Breast epithelium (tissue), 4 donors: Measurements from ENCODE around the gene GRIP2. TPM values are rescaled to one million over a fixed set of nuclear protein-coding genes. Genes with fewer than 3 reads are reported as not detected.
A peak's percentile ranks its signal among the peaks of the same experiment; 100 is the strongest.

Experiments used
- DNase-seq, 2 donors: peaks; one replicate each; pipeline ENCODE4 v3.0.0-alpha.2; 2019; ENCODE audit warnings: low spot score in 2 of 2
- H3K27ac ChIP-seq, 2 donors: fragments of 200-600 bp; sonication (generic) in 1 of 2; one replicate each; pipeline ENCODE4 v1.5.1; 2016 to 2019; ENCODE audit warnings: mild to moderate bottlenecking in 1 of 2
- H3K27me3 ChIP-seq, 2 donors: fragments of 200-600 bp; sonication (generic) in 1 of 2; one replicate each; pipeline versions ENCODE4 v1.5.1 to v1.6.0; 2017 to 2019; ENCODE audit warnings: control low read depth in 1 of 2, mild to moderate bottlenecking in 1 of 2
- H3K36me3 ChIP-seq: fragments of 200-600 bp; one replicate; pipeline ENCODE4 v1.5.1; 2019
- H3K4me1 ChIP-seq, 2 donors: fragments of 200-600 bp; sonication (generic); one replicate each; pipeline ENCODE4 v1.5.1; 2016 to 2019; ENCODE audit warnings: control low read depth in 1 of 2
- H3K4me3 ChIP-seq, 3 donors: fragments of 200-600 bp; sonication (generic); 1 replicate in 2 of 3; 2 replicates in 1 of 3; pipeline ENCODE4 v1.5.1; 2016 to 2019; ENCODE audit warnings: mild to moderate bottlenecking in 3 of 3, moderate library complexity in 2 of 3
- H3K9me3 ChIP-seq, 2 donors: fragments of 200-600 bp; sonication (generic) in 1 of 2; one replicate each; pipeline ENCODE4 v1.5.1; 2016 to 2019; ENCODE audit warnings: control low read depth in 1 of 2
- POLR2A ChIP-seq: fragments of 450-650 bp; IDR thresholded peaks from one replicate; pipeline ENCODE4 v1.6.1; 2016; ENCODE audit warnings: antibody characterized with exemption, mild to moderate bottlenecking, moderate library complexity
- POLR2AphosphoS5 ChIP-seq, 3 donors: sonication (generic); formaldehyde crosslinking; IDR thresholded peaks; one replicate each; pipeline ENCODE4 v1.6.1; 2017; ENCODE audit warnings: antibody characterized with exemption in 3 of 3
- intact Hi-C: fragments of 100-400 bp; cut with DNase I; formaldehyde crosslinking; loops from one replicate; pipeline ENCODE4 v1.15.1; 2023; ENCODE audit warnings: low total_unique reads
- total RNA-seq, 3 donors: library from RNA; depleted of rRNA; stranded (reverse); fragments of >200 nt; gene quantifications; one replicate each; pipeline ENCODE4 v1.1.0, GENCODE V29; 2016
- TF ChIP-seq, protein P1 (sequence below), 3 donors: fragments of 450-650 bp; IDR thresholded peaks; one replicate each; pipeline ENCODE4 v1.5.1; 2016 to 2017; ENCODE audit warnings: antibody characterized with exemption in 3 of 3, mild to moderate bottlenecking in 3 of 3, moderate library complexity in 3 of 3

Gene GRIP2
- total RNA-seq, 3 donors from 2014 or later, result 0.16 to 0.88 (median 0.33) TPM

DNA sequence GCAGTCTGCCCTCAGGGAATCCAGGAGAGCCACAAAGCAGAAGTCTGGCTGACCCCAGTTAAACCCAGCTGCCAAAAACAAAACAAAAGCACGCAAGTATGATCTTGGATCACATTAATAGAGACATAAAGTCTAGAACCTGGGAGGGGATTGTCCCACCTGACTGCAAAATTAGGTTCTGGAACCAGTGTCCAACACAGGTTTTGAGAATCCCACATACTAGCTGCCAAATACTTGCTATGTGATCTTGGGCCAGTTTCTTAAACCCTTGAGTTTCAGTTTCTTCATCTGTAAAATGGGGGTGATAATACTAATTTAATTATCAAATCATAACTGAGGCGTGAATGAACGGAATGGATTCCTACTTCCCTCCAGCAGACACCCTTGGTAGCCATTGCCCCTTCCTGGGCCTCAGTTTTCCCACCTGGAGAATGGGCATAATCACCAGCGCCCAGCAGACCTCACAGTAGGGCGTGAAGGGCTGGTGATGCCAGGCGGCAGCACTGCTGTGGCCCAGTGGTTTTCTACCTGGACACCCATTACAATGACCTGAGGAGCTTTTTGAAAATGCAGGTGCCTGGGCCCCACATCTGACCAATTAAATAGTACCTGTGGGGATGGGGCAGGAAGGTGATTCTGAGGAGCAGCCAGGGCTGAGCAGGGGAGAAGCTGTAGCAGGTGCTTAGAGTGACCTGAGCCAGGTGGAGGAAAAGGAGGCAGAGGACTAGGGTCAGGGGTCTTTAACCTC is 32.2 kb downstream of the GRIP2 start:
- intact Hi-C loops, result no loop called here
- H3K27ac ChIP-seq, result no peak overlapping the region
- peaks cover 0 to 7% of the 10 kb centered on the region in 2 donors for H3K9me3 ChIP-seq
- TF ChIP-seq POLR2AphosphoS5 (IDR thresholded peaks at IDR 0.05) (no peak), POLR2A (no peak)
- TF ChIP-seq, protein P1, sequence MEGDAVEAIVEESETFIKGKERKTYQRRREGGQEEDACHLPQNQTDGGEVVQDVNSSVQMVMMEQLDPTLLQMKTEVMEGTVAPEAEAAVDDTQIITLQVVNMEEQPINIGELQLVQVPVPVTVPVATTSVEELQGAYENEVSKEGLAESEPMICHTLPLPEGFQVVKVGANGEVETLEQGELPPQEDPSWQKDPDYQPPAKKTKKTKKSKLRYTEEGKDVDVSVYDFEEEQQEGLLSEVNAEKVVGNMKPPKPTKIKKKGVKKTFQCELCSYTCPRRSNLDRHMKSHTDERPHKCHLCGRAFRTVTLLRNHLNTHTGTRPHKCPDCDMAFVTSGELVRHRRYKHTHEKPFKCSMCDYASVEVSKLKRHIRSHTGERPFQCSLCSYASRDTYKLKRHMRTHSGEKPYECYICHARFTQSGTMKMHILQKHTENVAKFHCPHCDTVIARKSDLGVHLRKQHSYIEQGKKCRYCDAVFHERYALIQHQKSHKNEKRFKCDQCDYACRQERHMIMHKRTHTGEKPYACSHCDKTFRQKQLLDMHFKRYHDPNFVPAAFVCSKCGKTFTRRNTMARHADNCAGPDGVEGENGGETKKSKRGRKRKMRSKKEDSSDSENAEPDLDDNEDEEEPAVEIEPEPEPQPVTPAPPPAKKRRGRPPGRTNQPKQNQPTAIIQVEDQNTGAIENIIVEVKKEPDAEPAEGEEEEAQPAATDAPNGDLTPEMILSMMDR (IDR thresholded peaks at IDR 0.05), result no peak
- H3K4me3 ChIP-seq, result no peak overlapping the region
- no peaks in the 10 kb centered on the region for H3K4me1 ChIP-seq
- H3K36me3 ChIP-seq, result no peaks in the 10 kb centered on the region
- no peaks in the 10 kb centered on the region for H3K27me3 ChIP-seq
- peak in 1 of 2 donors; percentile 20 for DNase-seq

DNA sequence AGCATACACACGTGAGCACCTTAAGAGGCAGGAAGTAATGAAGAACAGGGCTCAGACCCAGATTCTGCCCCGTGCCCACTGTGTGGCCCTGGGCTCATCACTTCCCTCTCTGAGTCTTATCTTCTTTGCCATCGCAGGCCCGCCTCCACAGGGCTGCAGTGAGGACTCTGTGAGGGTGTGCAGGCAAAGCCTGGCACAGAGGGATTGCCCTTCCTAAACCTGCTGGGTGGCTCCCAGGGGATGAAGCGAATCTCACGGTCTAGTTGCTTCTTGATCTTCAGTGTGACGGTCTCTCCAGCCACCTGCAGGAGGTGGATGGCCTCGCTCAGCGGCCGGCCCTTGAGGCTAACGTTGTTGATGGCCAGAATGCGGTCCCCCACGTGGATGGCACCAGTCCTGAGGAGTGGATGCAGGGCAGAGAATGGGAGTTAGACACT is 32.8 kb downstream of the GRIP2 start:
- Histone ChIP-seq H3K36me3 (no peaks in the 10 kb centered on the region), H3K27ac (no peak overlapping the region), H3K27me3 (no peaks in the 10 kb centered on the region), H3K4me1 (no peaks in the 10 kb centered on the region), H3K4me3 (no peak overlapping the region), H3K9me3 (peaks cover 0 to 12% of the 10 kb centered on the region in 2 donors)
- intact Hi-C loops, result no loop called here
- DNase-seq, result peak in 1 of 2 donors; percentile 35
- TF ChIP-seq, protein P1 (IDR thresholded peaks at IDR 0.05), result no peak
- no peak for TF ChIP-seq POLR2A
- TF ChIP-seq POLR2AphosphoS5 (IDR thresholded peaks at IDR 0.05), result no peak

DNA sequence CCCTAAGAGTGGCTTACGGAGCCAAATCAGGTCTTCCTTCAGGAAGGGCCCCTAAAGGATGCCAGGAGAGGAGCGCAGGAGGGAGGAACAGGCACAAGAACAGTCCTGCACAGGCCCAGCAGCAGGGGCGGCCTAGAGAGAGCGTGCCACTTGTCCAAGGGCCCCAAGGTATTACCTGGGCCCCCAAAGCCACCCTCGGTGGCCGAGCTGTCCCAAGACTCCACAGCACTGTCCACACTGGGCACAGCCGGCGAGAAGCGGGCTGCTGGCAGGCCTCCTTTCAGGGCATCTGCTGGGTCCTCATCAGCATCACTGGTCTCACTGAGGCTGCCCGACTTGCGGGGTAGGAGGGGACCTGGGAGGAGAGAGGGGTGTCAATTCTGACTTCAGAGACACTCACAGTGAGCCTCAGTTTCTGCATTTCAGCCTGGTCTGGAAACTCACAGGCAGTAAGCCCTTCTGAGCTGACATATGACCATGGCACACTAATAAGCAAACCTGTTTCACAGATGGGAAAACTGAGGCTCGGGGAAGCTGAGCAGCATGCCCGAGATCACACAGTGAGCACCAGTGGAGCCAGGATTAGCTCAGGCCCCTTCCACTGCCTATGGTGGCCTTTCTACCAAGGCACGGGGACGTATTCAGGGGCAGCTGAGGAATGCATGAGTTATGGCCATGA is 33.4 kb downstream of the GRIP2 start:
- Histone ChIP-seq H3K9me3 (peaks cover 0 to 17% of the 10 kb centered on the region in 2 donors), H3K4me3 (no peak overlapping the region), H3K27me3 (no peaks in the 10 kb centered on the region), H3K4me1 (no peaks in the 10 kb centered on the region), H3K27ac (no peak overlapping the region), H3K36me3 (no peaks in the 10 kb centered on the region)
- no peak for TF ChIP-seq POLR2A
- TF ChIP-seq POLR2AphosphoS5 (IDR thresholded peaks at IDR 0.05), result no peak
- TF ChIP-seq, protein P1 (IDR thresholded peaks at IDR 0.05), result no peak
- DNase-seq, result peak in 1 of 2 donors; percentile 38
- intact Hi-C loops, result no loop called here

DNA sequence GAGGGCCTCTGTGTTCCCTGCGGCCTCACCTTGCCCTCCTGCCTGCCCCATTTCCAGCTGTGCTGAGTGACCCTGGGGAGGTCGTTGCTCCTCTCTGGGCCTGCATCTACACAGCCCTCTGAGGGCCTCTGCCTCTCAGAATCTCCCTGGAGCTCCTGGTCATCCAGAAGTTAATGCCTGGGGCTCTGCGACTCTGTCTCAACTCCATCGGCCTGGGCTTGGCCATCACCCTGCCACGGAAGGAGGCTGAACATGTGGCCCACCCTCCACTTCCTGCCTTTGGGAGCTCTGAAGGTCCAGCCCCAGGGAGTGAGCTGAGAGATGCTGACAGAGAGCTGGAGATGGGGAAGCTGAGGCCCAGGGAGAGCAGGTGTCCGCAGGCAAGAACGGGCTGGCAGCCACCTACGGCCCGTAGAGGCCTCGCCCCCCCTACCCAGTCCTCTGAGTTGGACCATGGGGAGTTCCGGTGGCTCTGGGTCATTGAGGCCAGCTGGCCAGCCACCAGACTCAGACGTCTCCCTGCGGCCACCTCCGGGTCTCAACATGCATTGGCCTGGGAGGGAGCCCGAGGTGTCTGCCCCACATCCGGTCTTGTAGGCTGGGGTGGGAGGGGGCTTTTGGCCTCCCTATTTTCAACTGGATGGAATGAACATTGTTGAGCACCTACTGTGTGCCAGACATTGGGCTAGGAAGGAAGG is 34.2 kb downstream of the GRIP2 start:
- H3K27me3 ChIP-seq, result no peaks in the 10 kb centered on the region
- DNase-seq, result peak in 1 of 2 donors; percentile 49
- no peaks in the 10 kb centered on the region for H3K4me1 ChIP-seq
- intact Hi-C loops, result no loop called here
- TF ChIP-seq, protein P1 (IDR thresholded peaks at IDR 0.05), result no peak
- no peak for TF ChIP-seq POLR2AphosphoS5 (IDR thresholded peaks at IDR 0.05)
- TF ChIP-seq POLR2A, result no peak
- H3K27ac ChIP-seq, result no peak overlapping the region
- H3K4me3 ChIP-seq, result no peak overlapping the region
- H3K9me3 ChIP-seq, result peaks cover 0 to 19% of the 10 kb centered on the region in 2 donors
- no peaks in the 10 kb centered on the region for H3K36me3 ChIP-seq
